ENCODE measurements around the gene NEK6.

The NEK6 gene

GRCh38 chr9:124355039-124355940 lies 97.5 kb downstream of the NEK6 start:
- DNase-seq (ENCODE audit: low read depth), result no peak

- no peak for DNase-seq (ENCODE audit: low read depth)
Observed at GRCh38 chr9:124355941-124356744, 98.4 kb downstream of the NEK6 start.

GRCh38 chr9:124356745-124357390 lies 99.1 kb downstream of the NEK6 start:
- DNase-seq (ENCODE audit: low read depth), result no peak

- no peak for DNase-seq (ENCODE audit: low read depth)
Observed at GRCh38 chr9:124357721-124358361, 100.1 kb downstream of the NEK6 start.

- no peak for DNase-seq (ENCODE audit: low read depth)
Observed at GRCh38 chr9:124358631-124359030, 100.9 kb downstream of the NEK6 start.

GRCh38 chr9:124359426-124359825 lies 101.7 kb downstream of the NEK6 start:
- no peak for DNase-seq (ENCODE audit: low read depth)

- DNase-seq (ENCODE audit: low read depth), result no peak
Observed at GRCh38 chr9:124359855-124360678, 102.3 kb downstream of the NEK6 start.

- DNase-seq (ENCODE audit: low read depth), result no peak
Observed at GRCh38 chr9:124361128-124361527, 103.4 kb downstream of the NEK6 start.

GRCh38 chr9:124363326-124364096 lies 105.8 kb downstream of the NEK6 start:
- no peak for DNase-seq (ENCODE audit: low read depth)

- no peak for DNase-seq (ENCODE audit: low read depth)
Observed at GRCh38 chr9:124364141-124364540, 106.4 kb downstream of the NEK6 start.

- DNase-seq (ENCODE audit: low read depth), result no peak
Observed at GRCh38 chr9:124365036-124365435, 107.3 kb downstream of the NEK6 start.

- no peak for DNase-seq (ENCODE audit: low read depth)
Observed at GRCh38 chr9:124366476-124367220, 108.9 kb downstream of the NEK6 start.

GRCh38 chr9:124368692-124369091 lies 110.9 kb downstream of the NEK6 start:
- DNase-seq (ENCODE audit: low read depth), result no peak

- no peak for DNase-seq (ENCODE audit: low read depth)
Observed at GRCh38 chr9:124369231-124369797, 111.6 kb downstream of the NEK6 start.

GRCh38 chr9:124370896-124371582 lies 113.3 kb downstream of the NEK6 start:
- no peak for DNase-seq (ENCODE audit: low read depth)

- DNase-seq (ENCODE audit: low read depth), result no peak
Observed at GRCh38 chr9:124372038-124372437, 114.3 kb downstream of the NEK6 start.

- no peak for DNase-seq (ENCODE audit: low read depth)
Observed at GRCh38 chr9:124373386-124373785, 115.6 kb downstream of the NEK6 start.

- DNase-seq (ENCODE audit: low read depth), result no peak
Observed at GRCh38 chr9:124373851-124374250, 116.1 kb downstream of the NEK6 start.

GRCh38 chr9:124375726-124376125 lies 118.0 kb downstream of the NEK6 start:
- DNase-seq (ENCODE audit: low read depth), result no peak
